Stimulated activated naive CD8-positive, alpha-beta T cell treated with anti-CD3 and anti-CD28 coated beads, Interleukin-15, Interleukin-2, amounts not matched to agents 100 ng/mL and 50 ng/mL, for 24 hours (primary cell): ENCODE measurements around the gene GLT8D2.
A peak's percentile ranks its signal among the peaks of the same experiment; 100 is the strongest.

Source experiments
- H3K27ac Mint-ChIP-seq: one replicate; pipeline ENCODE4 v1.8.0; 2021; ENCODE audit warnings: mild to moderate bottlenecking, mixed read lengths
- H3K27me3 Mint-ChIP-seq: one replicate; pipeline ENCODE4 v1.8.0; 2021; ENCODE audit warnings: mixed read lengths
- H3K36me3 Mint-ChIP-seq: one replicate; pipeline ENCODE4 v1.8.0; 2021; ENCODE audit warnings: low read depth, mixed read lengths
- H3K4me1 Mint-ChIP-seq: one replicate; pipeline ENCODE4 v1.8.0; 2021; ENCODE audit warnings: low read depth, mixed read lengths
- H3K4me3 Mint-ChIP-seq: one replicate; pipeline ENCODE4 v1.8.0; 2021; ENCODE audit warnings: mild to moderate bottlenecking, mixed read lengths
- H3K9me3 Mint-ChIP-seq: one replicate; pipeline ENCODE4 v1.8.0; 2021; ENCODE audit warnings: mixed read lengths

Gene GLT8D2

DNA sequence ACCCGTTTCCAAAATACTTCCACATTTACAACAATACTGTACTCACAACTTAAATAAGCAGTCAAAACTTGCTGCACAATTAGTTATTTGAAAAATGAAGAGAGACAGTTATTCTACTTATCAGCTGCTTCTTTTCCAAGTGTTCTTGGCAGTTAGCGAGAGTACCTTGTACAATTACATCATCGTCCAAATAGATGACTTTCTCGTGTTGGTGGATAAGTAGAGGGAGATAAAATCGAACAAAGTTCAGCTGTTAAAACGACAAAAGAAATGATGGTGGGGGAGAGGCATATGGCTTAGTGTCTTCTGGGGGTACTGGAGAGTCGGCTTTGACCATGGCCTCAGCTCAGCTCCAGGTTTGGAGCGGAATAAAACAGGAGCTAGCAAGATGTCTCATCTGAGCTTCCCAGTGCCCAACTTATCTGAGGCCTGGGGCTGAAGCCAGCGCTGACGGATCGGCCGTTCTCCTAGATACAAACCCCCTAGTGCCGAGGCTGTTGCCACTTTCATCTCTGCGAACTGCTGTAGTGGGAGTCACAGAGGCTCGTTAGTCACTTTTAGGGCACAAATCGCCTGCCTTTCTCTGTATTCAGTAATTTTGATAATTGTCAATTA lies 52.6 kb downstream of the GLT8D2 start:
- Mint-ChIP-seq H3K36me3 (no peaks in the 10 kb centered on the region), H3K4me1 (no peaks in the 10 kb centered on the region), H3K9me3 (no peaks in the 10 kb centered on the region), H3K27ac (no peak overlapping the region), H3K27me3 (peaks cover 20% of the 10 kb centered on the region), H3K4me3 (no peak overlapping the region)

DNA sequence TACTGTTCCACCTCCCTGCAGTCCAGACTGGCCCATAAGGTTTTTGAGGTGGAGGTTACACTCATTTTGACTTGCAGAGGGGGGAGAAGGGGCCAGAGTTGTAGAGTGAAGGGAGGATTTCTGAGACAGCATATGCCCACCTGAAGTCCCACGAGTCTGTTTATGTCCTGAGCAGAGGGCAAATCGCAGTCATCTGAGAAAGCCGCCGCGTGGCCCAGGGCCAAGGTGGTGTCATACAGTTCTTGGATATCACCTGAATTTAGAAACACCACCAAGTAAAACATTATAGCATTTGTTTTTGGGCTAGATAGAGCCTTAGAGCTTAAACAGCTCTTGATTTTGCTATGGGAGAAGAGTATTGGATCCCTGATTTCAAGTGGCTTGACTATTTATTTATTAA lies 53.4 kb downstream of the GLT8D2 start:
- no peaks in the 10 kb centered on the region for H3K9me3 Mint-ChIP-seq
- H3K4me1 Mint-ChIP-seq, result no peaks in the 10 kb centered on the region
- H3K36me3 Mint-ChIP-seq, result no peaks in the 10 kb centered on the region
- H3K27me3 Mint-ChIP-seq, result peaks cover 20% of the 10 kb centered on the region
- H3K4me3 Mint-ChIP-seq, result no peak overlapping the region
- no peak overlapping the region for H3K27ac Mint-ChIP-seq

DNA sequence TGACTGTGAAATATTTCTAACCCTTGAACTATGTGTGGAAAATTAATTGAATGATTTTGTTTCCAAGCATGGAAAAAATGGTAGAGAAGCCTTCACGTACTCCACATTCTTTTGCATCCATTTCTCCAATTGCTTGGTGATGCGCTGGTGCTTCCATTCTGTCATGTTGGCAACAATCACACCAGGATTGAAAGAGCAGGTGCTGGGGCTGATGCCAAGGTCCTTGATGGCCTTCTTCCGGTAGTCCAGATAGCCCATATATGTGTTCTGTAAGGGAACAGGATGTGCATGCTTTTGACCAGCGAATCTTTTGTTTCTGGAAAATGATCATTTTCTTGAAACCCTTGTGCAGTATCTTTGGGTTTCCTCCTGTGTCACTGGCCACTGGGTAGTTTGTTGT lies 55.8 kb downstream of the GLT8D2 start:
- Mint-ChIP-seq H3K4me3 (no peak overlapping the region), H3K36me3 (peaks cover 9% of the 10 kb centered on the region), H3K27me3 (no peaks in the 10 kb centered on the region), H3K4me1 (no peaks in the 10 kb centered on the region), H3K27ac (no peak overlapping the region), H3K9me3 (no peaks in the 10 kb centered on the region)

DNA sequence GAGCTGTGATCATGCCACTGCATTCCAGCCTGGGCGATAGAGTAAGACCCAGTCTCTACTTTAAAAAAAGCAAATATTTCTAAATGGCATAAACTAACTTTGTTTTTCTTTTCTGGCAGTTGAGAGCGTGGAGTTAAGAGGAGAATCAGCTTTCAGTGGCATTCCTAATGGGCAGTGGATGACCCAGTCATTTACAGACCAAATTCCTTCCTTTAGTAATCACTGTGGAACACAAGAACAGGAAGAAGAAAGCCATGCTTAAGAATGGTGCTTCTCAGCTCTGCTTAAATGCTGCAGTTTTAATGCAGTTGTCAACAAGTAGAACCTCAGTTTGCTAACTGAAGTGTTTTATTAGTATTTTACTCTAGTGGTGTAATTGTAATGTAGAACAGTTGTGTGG lies 63.2 kb downstream of the GLT8D2 start:
- no peaks in the 10 kb centered on the region for H3K9me3 Mint-ChIP-seq
- no peak overlapping the region for H3K4me3 Mint-ChIP-seq
- no peaks in the 10 kb centered on the region for H3K4me1 Mint-ChIP-seq
- H3K27me3 Mint-ChIP-seq, result no peaks in the 10 kb centered on the region
- no peak overlapping the region for H3K27ac Mint-ChIP-seq
- peaks cover 58% of the 10 kb centered on the region for H3K36me3 Mint-ChIP-seq

DNA sequence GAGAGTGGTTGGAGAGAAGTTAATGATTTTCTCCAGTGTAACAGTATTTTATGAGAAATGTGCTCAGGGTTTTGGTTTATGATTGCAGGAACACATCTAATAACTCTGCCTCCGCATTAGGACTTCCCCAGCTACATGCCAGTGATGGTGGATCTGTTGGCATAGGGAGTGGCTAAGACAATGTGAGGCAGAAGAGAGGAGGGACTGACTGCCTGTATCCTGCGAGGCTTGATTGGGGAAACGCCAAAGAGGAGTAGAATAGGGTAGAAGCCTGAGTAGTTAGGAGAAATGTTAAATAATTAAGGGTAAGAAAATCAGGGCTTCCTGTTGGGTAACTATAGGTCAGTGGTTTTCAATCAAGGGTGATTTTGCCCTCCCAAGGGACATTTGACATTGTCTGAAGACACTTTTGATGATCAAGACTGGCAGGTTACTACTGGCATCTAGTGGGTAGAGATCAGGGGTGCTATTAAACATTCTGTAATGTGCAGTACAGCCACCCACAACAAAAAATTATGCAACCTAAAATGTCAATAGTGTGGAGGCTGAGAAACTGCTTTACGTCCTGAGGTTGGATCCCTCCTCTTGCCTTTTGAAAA lies 71.5 kb downstream of the GLT8D2 start:
- Mint-ChIP-seq H3K27me3 (no peaks in the 10 kb centered on the region), H3K9me3 (no peaks in the 10 kb centered on the region), H3K36me3 (peaks cover 78% of the 10 kb centered on the region), H3K4me1 (peaks cover 26% of the 10 kb centered on the region), H3K27ac (no peak overlapping the region), H3K4me3 (no peak overlapping the region)

DNA sequence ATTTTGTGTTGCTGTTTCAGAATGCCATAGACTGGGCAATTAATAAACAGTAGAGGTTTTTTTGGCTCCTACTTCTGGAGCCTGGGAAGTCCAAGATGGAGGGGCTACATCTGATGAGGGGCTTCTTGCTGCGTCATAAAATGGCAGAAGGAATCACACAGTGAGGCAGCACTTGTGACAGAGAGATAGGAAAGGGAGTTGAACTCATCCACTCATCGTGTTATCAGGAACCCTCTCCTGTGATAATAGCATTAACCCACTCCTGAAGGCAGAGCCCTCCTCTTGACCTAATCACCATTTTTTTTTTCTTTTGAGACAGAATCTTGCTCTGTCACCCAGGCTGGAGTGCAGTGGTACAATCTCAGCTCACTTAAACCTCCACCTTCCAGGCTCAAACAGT lies 74.6 kb downstream of the GLT8D2 start:
- Mint-ChIP-seq H3K4me1 (peaks cover 40% of the 10 kb centered on the region), H3K27me3 (no peaks in the 10 kb centered on the region), H3K27ac (no peak overlapping the region), H3K36me3 (peaks cover 63% of the 10 kb centered on the region), H3K4me3 (no peak overlapping the region), H3K9me3 (no peaks in the 10 kb centered on the region)

DNA sequence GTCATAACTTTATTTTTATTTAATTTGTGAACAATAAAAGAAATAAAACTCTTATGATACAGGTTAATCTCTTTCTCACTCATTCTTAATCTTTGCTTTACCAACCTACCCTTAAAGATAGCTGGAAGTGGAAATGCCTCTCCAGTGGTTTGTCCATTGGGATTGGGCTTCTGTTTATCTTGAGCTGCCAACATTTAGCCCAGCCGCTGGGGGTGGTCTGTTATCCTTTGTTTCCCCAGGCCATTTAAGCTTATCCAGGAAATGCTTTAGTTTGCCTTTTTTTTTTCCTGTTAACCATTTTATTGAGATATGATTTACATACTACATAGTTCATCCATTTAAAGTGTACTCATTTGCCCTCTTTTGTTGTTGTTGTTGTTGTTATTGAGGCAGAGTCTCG lies 76.1 kb downstream of the GLT8D2 start:
- Mint-ChIP-seq H3K9me3 (no peaks in the 10 kb centered on the region), H3K4me1 (peaks cover 53% of the 10 kb centered on the region), H3K27me3 (no peaks in the 10 kb centered on the region), H3K4me3 (no peak overlapping the region), H3K27ac (no peak overlapping the region), H3K36me3 (peaks cover 58% of the 10 kb centered on the region)

DNA sequence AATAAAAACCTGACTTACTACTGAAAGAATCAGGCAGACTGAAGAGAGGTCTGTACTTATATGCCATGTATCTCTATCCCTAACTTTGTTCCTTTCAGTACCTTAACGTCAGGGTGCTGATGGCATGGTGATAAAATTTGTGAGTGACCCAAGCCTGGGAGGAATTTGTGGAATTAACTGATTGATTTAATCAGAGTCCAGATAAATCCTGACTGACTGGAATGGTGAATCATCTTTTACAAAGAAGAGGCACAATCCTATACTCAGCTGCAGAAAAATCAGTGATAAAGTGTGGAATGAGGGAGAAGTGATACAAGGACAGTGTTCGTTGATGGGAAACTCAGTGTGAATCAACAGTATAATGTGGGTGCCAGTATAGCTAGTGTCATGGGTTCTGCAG lies 80.6 kb downstream of the GLT8D2 start:
- Mint-ChIP-seq H3K9me3 (no peaks in the 10 kb centered on the region), H3K4me3 (peak overlapping the region; percentile 19), H3K27ac (peak overlapping the region; percentile 72), H3K36me3 (peaks cover 46% of the 10 kb centered on the region), H3K27me3 (no peaks in the 10 kb centered on the region), H3K4me1 (peaks cover 73% of the 10 kb centered on the region)

DNA sequence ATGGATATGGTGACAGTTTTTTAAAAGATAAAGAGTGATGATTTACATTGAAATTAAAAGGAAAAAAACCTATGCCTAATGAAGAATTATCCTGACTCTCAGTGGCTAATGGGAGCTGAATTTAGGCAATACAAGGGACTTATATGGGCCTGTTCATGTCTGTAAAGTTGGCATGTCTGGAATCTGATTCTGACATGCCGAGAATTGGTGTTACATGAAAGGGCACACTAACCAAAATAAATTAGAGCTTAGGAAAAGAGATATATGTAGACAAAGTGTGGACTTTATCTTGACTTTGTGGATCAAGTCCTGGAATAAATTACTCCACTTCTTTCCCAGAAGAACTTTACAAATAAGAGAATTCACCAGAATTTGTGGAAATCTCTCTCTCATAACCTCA lies 83.3 kb downstream of the GLT8D2 start:
- H3K4me1 Mint-ChIP-seq, result peaks cover 75% of the 10 kb centered on the region
- H3K27me3 Mint-ChIP-seq, result no peaks in the 10 kb centered on the region
- peak overlapping the region; percentile 98 for H3K4me3 Mint-ChIP-seq
- peaks cover 35% of the 10 kb centered on the region for H3K36me3 Mint-ChIP-seq
- H3K9me3 Mint-ChIP-seq, result no peaks in the 10 kb centered on the region
- peak overlapping the region; percentile 97 for H3K27ac Mint-ChIP-seq

DNA sequence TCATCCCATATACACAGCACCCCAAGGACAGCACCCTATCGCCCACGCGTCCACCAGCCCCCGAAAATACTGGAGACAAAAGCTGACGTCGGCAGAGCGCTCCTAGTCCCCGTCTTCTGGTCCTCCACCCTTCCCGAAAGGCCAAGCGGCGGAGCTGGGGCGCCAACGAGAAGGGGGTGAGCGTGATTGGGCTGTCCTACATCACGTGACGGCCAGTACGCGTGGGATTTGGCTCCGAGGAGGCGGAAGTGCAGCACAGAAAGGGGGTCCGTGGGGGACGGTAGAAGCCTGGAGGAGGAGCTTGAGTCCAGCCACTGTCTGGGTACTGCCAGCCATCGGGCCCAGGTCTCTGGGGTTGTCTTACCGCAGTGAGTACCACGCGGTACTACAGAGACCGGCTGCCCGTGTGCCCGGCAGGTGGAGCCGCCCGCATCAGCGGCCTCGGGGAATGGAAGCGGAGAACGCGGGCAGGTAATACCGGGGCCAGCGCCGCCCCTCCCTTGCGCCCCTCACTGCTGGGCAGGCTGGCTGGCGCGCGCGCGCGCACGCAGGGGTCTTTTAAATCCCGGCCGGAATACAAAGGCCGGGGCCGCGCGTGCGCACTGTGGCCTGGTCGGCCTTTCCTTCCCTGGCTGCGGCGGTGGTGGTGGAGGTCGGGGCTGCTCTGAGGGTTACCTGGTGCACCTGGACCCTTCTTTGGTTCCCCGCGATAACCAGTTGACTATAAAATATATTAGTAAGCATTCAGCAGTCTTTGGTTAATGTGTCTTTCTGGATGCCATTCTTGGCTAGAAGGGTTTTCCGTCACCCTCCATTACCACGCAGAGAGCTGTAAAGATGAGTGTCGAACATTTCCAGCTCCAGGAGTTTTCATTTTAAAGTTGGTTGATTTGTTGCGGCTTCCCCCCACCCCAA lies 84.1 kb downstream of the GLT8D2 start, which contains the start of gene TDG:
Gene TDG, plus strand, starts transcription at position 283 of the 915 bp plus-strand sequence. Its CDS starts 166 bp downstream, at position 449.
- no peaks in the 10 kb centered on the region for H3K9me3 Mint-ChIP-seq
- no peaks in the 10 kb centered on the region for H3K27me3 Mint-ChIP-seq
- peak within 1 kb of the TSS; percentile 97 for H3K27ac Mint-ChIP-seq
- peaks cover 30% of the 10 kb centered on the region for H3K36me3 Mint-ChIP-seq
- H3K4me1 Mint-ChIP-seq, result peaks cover 66% of the 10 kb centered on the region
- H3K4me3 Mint-ChIP-seq, result peak within 1 kb of the TSS; percentile 98

DNA sequence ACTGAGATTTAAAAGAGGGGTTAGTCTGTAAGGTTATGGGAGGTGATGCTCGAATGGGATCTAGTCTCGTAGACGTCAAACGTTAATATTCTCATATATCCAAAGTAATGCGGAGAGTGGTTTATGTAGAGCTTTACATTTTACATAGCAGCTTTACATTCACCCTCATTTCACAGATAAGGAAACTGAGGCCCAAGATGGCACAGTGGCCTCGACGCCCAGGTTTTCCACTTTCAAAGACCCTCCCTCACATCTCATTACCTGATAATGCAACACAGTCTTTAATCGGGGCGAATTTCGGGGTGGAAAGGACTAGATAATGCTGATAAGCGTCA lies 84.8 kb downstream of the GLT8D2 start:
- Mint-ChIP-seq H3K4me1 (peaks cover 64% of the 10 kb centered on the region), H3K9me3 (no peaks in the 10 kb centered on the region), H3K4me3 (peak overlapping the region; percentile 98), H3K27me3 (no peaks in the 10 kb centered on the region), H3K36me3 (peaks cover 30% of the 10 kb centered on the region), H3K27ac (peak overlapping the region; percentile 97)

DNA sequence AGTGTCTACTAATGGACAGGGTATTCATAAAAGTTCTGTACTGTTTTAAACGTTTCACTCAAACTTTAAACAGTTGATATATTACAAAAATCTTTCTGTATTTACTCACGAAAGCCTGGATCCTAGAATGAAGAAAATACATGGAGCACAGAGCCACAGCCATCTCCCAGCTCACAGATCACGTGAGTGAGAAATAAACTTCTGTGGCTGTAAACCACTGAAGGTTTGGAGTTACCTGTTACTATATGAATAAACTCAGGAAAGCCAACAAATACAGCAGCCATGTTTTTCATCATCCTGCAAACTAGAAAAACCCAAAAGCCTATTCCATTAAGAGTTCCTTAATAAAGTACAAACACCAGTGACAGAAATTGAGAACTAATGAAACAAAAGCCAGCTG lies 85.2 kb downstream of the GLT8D2 start:
- peaks cover 30% of the 10 kb centered on the region for H3K36me3 Mint-ChIP-seq
- peak overlapping the region; percentile 98 for H3K4me3 Mint-ChIP-seq
- H3K27ac Mint-ChIP-seq, result peak overlapping the region; percentile 97
- peaks cover 61% of the 10 kb centered on the region for H3K4me1 Mint-ChIP-seq
- no peaks in the 10 kb centered on the region for H3K27me3 Mint-ChIP-seq
- no peaks in the 10 kb centered on the region for H3K9me3 Mint-ChIP-seq

DNA sequence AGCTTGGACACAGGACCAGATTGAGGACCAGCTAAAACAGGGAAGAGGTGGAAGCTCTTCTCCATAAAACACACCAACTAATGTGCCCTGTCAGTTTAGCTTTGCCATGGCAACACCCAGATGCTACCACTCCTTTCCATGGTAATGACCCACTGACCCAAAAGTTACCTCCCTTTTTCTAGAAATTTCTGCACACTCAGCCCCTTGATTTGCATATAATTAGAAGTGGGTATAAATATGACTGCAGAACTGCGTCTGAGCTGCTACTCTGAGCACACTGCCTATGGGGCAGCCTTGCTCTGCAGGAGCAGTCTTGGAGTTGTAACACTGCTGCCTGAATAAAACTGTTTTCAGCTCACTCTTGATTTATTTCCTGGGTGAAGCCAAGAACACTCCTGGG lies 87.5 kb downstream of the GLT8D2 start:
- H3K27ac Mint-ChIP-seq, result peak overlapping the region; percentile 21
- peaks cover 14% of the 10 kb centered on the region for H3K36me3 Mint-ChIP-seq
- peaks cover 44% of the 10 kb centered on the region for H3K4me1 Mint-ChIP-seq

DNA sequence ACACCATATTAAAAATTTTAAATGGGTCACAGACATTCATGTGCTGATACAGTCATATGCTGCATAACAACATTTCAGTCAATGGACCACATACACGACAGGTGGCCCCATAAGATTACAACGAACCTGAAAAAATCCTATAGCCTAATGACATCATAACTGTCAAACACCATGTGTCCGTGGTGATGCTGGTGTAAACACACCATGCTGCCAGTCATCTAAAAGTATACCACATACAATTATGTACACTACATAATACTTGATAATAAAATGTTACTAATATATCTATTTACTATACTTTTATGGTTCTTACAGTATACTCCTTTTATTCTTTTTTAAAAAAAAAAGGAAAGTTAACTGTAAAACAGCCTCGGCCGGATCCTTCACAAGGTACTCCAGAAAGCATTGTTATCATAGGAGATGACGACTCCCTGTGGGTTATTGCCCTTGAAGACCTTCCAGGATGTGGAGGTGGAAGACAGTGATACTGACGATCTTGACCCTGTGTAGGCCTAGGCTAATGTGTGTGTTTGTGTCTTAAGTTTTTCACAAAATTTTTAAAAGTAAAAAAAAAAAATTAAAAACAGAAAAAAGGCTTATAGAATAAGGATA lies 89.3 kb downstream of the GLT8D2 start:
- Mint-ChIP-seq H3K36me3 (peaks cover 14% of the 10 kb centered on the region), H3K27ac (no peak overlapping the region), H3K4me3 (no peak overlapping the region), H3K4me1 (peaks cover 40% of the 10 kb centered on the region), H3K27me3 (no peaks in the 10 kb centered on the region), H3K9me3 (no peaks in the 10 kb centered on the region)

More for the DNA sequence above, 87.5 kb downstream of the GLT8D2 start:
- Mint-ChIP-seq H3K4me3 (no peak overlapping the region), H3K27me3 (no peaks in the 10 kb centered on the region), H3K9me3 (no peaks in the 10 kb centered on the region)

DNA sequence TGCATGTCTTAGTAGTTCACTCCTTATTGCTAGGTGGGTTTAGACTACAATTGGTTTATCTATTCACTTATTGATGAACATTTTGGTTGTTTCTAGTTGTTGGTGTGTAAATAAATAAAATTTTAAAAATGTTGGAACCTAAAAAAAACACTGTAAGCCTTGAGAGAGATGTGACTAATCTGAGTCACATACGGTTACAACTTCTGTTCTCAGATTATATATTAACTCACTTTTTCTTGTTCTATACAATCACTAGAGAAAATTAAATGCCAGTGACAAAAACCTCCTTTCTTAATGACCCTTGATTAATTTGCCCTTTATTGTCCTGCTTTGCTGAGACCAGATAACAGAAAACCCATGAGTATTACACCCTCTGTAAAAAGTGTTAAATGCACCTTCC lies 91.4 kb downstream of the GLT8D2 start:
- peaks cover 25% of the 10 kb centered on the region for H3K36me3 Mint-ChIP-seq
- peaks cover 42% of the 10 kb centered on the region for H3K4me1 Mint-ChIP-seq
- no peaks in the 10 kb centered on the region for H3K27me3 Mint-ChIP-seq
- no peak overlapping the region for H3K27ac Mint-ChIP-seq
- no peak overlapping the region for H3K4me3 Mint-ChIP-seq
- H3K9me3 Mint-ChIP-seq, result no peaks in the 10 kb centered on the region
